Measurements from ENCODE around the gene SLC24A1.
A peak's percentile ranks its signal among the peaks of the same experiment; 100 is the strongest.
"Not testable (repeated sequence)": the region's sequence is repeated elsewhere in the genome, so short reads cannot be mapped to it uniquely, and the experiment has no call there.

SLC24A1 gene

DNA sequence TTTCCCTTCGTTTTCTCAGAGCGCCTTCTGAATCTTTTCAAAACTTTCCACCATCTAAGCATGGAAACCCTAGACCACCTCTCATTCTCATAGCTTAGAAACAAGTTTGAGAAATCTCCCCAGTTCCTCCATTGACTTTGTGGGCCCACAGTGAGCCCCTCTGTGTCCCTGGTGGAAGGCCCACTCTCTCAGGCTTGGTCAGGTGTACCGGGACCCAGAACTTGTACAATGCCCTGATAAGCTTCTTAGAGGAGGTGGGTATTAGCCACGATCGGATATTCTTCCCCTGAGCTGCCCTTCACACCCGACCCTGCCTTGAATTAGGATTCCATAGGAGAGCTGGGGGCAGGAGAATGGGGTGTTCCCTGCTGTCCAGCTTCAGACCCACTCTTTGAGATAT lies at the start of gene SLC24A1:
Gene SLC24A1 (plus strand): TSS at position 301 of the 400 bp plus-strand sequence. CDS start 2,143 bp downstream, outside the sequence.
- no peak for DNase-seq

DNA sequence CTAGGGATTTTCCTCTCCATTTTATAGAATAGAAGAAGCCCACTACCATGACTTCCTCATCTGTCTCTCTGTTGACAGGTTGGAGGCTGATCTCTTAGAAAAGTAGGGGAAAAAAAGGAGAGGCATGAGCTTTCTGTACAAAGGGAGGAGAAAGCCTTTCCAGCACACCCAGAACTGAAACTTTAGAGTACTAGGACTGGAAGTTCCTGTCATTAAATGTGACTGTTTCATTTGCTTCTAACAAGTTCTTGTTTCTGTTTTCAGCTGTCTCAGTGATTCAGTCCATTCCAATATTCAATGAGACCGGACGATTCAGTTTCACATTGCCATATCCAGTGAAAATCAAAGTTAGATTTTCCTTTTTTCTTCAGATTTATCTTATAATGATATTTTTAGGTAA lies 49.8 kb upstream of the SLC24A1 start:
- DNase-seq, result no peak

DNA sequence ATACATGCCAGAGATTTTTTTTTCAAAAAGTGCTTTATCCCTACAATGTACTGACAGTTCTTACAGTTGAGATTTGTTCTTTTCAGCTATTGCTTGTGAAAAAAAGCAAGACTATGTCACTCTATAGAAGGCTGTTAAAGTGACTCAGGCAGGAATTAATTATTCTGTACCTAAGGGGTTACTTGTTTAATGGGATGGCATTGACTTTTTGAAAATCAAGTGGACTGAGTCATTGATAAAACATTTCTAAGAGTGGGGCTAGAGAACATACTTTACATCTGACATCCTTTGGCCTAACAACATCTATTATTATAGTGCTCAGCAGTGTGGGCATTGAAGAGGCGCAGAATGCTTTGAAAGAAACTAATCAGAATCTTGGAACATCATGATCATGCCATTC lies 45.1 kb upstream of the SLC24A1 start:
- DNase-seq, result no peak

DNA sequence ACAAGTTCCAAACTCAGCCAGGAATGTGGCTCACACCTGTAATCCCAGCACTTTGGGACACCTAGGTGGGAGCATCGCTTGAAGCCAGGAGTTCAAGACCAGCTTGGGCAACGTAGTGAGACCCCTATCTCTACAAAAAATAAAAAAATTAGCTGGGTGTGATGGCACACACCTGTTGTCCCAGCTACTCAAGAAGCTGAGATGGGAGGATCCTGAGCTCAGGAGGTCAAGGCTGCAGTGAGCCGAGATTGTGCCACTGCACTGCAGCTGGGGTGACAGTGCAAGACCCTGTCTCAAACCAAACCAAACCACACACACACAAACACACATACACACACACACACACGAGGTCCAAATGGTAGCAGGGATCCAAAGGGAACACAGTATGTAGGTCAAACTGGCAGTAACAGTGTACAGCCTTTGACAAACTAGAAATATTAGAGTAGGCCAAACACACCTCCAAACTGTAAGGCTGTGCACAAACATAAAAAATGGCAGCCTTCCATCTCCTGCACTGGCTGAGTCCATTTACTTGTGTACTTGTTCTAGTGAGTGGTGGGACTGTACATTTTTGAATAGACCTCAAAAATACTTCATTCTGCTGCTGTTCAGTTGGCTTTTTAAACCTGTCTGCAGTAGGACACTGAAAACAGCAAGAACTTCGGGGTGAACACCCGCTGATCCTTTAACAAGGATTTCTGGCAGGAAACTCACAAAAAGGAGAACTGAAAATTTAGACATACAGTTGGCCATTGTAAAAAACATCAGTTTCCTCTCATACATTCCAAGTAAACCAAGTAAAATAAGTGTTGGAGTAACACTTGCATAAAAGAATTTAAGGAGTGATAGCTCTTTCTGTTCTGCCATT lies 44.4 kb upstream of the SLC24A1 start:
- DNase-seq, result no peak

DNA sequence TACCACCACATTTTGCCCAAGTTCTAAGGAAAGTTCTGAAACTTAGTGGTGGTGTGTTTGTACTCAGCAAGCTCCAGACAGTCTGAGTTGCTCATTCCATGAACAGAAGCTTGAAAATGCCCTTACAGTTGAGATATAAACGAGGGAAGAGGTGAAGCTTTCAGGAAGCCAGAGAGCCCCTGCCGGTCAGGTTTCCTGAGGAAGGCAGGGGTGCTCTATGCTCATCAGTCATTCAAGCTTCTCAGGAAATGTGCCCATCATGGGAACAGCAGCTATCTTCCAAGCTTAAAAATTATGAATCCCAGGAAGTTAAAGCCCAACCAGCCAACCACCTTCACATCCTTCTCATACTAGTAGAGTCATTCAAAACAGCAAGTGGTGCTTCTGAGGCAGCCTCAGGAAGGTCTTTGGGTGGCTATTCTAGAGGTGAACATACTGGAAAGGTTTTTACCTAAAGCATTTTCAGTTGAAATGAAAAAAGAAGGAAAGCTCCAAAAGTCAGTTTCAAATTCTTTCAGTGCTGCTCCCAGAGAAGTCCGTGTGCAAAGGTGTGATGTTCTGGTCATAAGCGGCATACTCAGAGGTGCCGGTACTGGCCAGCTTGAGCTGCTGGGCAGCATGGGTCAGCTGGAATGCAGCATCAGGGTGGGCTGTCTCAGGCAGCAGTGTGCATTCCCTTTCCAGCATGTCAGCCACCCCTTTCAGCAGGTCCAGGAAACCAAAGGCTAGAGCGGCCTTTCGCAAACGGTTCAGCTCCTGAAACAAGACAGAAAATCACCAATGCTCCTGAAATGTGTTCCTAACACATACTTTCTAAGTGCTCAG lies 42.6 kb upstream of the SLC24A1 start:
- DNase-seq, result no peak

DNA sequence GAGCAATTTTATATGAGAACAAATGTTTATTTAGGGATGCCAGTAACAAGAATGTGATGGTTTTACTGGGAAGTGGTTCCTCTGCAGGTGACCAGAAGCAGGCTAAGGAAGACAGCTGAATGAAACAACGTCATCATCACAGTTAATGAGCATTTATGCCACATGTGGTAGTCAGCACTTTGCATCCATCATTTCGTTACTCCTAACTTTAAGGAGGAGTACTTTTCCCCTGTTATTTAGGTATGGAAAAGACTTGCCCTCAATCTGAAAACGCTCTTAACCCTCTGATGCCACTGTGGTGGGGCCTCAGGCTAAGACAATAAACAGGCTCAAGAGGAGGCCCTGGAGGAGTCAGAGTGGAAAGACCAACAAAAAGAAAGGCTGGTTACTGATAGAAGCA lies 42.0 kb upstream of the SLC24A1 start:
- DNase-seq, result no peak

DNA sequence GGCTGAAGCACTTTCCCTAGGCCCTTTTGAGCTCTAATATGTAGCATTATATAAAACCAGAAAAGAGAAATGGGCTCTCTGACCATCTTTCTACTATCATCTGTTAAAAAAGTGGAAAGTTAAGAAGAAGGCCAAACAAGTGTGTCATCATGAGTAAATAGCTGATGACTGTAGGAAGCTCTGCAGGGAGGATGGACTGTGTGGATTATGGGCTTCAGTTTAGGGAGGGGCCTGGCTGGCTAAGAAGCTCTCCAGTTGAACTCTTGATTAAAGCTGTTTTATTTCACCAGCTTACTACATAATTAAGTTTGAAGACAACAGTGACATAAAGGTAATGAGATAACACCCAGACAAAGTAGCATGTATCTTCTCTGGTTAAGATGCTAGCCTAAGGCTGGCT lies 41.5 kb upstream of the SLC24A1 start:
- DNase-seq, result no peak

DNA sequence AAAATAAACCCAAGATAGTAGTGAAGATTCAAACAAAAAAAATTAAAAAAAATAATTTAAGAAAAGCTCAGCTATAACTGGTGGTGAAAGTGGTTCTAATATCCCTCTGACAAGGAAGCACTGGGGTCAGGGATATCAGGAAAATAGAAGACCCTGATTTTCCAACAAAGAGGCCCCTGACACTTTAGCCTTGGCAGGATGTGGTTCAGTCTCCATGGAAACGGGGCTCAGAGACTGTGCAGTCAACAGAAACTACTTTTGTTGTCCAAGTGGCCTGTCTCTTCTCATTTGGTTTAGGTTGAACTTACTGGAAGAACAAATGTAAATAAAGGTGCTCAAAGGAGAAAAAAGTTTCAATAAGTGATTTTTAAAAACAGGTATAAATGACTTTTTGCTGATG lies 38.0 kb upstream of the SLC24A1 start:
- DNase-seq, result peak; percentile 26

DNA sequence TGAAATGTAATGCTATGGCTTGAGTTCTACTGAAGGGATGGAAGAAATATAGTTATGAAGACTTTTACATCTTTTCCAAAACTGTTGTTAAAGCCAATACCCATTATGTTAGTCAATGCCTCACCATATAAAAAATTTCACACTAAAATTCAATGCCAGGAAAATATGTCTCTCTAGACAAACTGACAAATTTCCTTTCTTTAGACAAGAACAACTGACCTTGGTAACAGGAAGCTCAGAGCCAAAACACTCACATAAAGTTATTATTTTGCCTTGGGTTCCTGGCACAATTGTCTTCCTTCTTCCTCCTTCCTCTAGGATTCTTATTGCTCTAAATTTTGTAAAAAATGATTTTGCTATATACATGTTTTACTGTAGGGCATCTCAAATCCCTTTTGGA lies 37.5 kb upstream of the SLC24A1 start:
- no peak for DNase-seq

DNA sequence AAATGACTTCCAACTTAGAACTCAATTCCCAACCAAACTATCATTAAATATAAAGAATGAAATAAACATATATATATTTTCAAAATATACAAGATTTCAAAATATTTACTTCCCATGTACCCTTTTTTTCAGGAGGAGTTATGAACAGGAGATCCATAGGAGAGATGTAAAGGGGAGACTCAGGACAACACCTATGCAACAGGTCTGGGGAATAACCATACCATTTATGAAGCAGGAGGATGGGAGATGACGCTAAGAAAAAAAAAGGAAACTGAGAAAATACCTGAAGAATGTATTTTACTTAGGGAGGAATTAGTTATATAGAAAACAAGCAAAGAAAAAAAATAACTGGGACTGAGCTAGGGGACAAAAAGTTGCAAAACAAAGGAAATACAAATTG lies 34.6 kb upstream of the SLC24A1 start:
- DNase-seq, result no peak

DNA sequence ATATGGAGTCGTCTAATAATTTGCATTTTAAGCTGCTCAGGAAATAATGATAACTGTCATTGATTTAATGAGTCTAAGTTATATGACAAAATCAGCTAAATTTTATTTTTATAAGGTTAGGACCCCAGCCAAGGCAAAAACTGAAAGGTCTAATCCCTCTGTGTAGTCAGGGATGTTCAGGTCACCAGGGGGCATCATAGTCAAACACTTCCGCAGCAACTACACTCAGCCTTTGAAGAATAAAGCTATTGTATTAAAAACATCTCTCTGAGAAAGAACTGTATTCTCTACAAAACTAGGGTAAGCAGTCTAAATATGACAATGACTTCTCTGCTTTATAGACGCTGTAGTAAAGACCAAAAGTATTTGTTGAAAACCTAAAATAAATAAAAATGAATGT lies 25.8 kb upstream of the SLC24A1 start:
- DNase-seq, result no peak

DNA sequence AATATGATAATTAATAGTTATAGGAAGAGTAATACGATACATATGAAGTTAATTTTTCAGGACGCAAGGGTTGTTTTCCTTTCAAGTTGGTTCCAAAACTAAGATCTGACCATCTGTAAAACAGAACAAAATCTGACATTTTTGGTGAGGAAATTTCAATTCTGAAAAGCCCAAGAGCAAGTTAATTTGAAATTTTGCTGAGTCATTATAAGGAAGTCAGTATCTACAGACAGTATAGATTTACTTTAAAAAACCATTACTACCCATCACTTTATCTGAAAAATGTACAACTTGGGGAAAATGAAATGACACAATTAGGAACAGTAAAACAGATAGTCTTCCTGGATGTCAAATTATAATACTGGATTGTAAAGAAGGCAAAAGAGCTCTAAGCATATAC lies 23.3 kb upstream of the SLC24A1 start:
- no peak for DNase-seq

DNA sequence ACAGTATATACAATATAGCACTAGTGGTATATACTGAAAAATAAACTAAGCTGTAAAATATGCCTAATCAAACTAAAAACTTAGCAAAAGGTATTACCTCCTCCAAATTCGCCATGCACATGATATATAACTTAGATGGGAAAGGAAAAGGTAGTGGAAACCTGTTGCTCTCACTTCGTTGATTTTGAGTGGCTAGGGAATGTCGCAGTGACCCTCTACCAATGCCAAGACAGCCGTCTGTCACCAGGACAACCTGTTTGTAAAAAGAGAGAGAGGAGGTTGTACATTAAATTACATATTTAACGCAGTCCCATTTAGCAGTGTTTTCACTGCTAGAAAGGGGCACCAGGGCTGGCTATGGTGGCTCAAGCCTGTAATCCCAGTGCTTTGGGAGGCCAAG lies 22.1 kb upstream of the SLC24A1 start:
- no peak for DNase-seq

DNA sequence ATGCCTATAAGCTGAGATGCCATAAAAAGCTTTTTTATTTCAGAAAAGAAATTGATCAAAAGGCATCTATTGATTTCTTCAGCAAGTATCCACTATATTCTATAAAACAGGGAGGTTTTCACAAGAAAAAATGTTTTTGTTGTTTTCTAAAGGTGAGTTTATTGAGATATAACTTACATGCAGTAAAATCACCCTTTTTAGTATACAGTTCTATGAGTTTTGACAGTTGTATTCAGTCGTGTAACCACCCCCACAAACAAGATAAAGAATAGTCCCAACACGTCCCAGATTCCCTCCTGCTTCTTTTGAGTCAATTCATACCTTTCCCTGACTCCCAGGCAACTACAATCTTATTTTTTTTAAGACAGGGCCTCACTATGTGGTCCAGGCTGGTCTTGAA lies 18.6 kb upstream of the SLC24A1 start:
- no peak for DNase-seq

DNA sequence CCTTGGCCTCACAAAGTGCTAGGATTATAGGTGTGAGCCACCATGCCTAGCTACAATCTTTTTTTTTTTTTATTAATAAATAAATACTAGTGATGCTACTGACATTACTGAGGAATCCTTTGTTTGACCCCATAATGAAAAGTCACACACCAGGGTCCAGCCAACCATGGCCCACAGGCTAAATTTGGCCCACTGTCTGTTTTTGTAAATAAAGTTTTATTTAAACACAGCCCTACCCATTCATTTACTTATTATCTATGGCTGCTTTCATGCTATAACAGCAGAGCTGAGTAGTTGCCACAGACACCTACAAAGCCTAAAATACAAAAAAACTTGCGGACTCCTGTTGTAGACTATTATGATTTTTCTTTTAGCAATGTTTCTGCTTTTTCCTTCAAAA lies 18.2 kb upstream of the SLC24A1 start:
- no peak for DNase-seq

DNA sequence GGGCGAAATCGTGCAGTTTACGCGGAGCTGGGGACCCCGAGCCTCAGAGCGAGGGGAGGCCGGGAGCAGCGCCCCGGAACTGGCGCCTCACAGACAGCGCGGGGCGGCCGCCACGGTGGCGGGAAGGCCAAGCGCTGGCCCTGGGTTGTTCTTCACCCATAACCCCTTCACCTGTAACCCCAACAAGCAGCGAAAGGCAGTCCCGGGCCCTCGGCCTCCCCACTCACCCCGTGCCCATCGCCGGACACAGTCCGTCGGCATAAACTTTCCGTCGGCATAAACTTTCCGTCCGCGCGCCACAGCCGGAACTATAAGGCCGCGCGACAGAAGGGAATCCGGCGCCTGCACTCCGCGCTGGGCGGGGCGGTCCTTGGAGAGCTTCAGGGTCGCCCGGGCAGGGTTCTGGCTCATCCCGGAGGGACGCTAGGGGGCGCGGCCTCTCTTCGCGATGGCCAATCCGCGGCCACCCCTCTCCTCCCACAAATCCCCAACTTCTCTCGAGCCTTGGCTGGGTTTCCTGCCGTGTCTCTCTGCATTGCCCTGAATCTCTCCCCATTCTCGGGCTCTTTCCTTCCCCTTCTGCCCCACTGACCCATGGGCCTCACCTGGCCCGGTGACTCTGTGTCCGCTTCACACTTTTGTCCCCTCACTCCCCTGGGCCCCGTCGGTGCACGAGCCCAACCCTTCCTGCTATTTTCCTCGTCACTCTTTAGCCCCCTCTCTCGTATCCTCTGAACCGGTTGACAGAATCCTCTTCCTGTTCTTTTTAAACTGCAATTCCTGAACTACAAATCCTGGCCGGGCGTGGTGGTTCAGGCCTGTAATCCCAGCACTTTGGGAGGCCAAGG lies 10.6 kb upstream of the SLC24A1 start, which contains the start of gene INTS14:
Gene INTS14 (minus strand): TSS at position 261 of the 848 bp plus-strand sequence. CDS start 3,751 bp downstream, outside the sequence.
- DNase-seq, result peak; percentile 97

DNA sequence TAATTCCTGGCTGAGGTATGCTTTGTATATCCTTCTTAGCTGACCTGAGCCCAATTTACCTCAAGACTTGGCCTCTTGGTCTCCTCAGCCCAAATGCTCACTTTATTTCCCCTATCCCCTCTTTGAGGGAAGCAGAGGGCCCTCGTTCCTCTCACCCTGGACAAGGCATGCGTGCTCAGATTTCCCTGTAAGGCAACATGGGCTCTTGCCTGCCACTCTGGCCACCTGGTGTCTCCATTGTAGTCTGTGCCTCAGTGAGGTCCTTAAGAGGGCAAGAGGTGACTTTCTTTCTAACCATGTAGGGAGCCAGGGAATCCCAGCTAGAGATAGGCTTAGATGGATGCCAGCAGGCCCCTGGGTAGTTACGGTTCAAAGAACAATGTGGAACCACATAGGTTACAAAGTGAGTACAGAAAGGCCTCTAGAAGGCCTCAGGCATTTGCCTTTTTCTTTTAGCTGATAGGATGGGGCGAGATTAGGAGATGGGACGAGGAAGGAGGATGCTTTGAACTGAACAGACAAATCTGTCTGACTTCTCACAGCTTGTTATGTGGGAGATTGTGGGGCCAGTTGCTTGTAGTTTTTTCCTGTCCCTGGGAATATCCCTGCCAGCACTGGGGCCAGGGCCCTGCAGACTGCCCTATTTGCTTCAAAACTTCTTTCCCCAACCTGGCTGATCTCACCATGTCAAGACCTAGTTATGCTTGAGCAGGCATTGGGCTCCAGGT lies 9.7 kb upstream of the SLC24A1 start:
- DNase-seq, result no peak

DNA sequence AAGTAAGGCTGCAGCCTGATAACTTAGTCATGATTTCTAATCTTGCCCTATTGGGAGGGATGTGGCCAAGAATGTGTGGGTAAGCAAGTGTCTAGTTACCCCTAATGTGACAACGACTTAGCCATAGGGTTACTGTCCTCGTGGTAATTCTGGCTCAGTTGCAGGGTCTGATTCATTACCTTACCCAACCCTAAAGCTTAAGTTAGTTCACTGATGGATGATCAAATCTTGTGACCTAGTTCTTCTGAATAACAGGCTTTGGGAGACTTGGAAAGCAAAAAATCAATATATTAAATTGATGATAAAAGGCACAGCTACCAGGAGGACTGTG lies 9.2 kb upstream of the SLC24A1 start:
- DNase-seq, result no peak

DNA sequence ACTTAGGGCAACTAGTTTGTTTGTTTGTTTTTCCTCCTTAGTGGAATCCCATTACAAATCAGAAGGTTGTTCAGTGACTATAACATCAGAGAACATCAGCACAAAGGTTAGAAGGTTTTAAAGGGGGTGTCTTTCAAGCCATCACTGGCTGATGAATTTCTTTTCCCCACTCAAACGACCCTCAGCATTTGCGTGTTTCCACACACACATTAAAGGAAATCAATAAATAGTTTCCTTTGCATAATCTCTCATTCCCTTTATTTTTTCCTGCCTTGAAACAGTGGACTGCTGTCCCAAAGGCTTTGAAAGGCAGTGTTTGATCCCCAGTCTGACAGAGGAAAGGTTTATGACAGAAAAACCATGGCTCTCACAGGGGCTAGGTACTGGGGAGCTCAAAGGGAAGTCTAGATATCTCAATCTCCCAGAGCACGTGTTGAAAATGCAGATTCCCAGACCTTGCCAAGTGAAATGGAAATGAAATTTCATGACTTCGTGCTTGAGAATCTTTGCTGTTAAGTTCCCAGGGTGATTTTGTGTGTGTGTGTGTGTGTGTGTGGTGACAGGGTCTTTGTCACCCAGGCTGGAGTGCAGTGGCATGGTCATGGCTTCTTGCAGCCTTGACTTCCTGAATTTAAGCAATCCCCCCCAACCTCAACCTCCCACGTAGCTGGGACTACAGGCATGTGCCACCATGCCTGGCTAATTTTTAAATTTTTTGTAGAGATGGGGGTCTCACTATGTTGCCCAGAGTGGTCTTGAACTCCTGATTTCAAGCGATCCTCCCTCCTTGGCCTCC lies 8.6 kb upstream of the SLC24A1 start:
- no peak for DNase-seq

DNA sequence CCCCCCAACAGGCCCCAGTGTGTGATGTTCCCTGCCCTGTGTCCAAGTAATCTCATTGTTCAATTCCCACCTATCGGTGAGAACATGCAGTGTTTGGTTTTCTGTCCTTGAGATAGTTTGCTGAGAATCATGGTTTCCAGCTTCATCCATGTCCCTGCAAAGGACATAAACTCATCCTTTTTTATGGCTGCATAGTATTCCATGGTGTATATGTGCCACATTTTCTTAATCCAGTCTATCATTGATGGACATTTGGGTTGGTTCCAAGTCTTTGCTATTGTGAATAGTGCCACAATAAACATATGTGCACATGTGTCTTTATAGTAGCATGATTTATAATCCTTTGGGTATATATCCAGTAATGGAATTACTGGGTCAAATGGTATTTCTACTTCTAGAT lies 5.9 kb upstream of the SLC24A1 start:
- DNase-seq, result not testable (repeated sequence)

DNA sequence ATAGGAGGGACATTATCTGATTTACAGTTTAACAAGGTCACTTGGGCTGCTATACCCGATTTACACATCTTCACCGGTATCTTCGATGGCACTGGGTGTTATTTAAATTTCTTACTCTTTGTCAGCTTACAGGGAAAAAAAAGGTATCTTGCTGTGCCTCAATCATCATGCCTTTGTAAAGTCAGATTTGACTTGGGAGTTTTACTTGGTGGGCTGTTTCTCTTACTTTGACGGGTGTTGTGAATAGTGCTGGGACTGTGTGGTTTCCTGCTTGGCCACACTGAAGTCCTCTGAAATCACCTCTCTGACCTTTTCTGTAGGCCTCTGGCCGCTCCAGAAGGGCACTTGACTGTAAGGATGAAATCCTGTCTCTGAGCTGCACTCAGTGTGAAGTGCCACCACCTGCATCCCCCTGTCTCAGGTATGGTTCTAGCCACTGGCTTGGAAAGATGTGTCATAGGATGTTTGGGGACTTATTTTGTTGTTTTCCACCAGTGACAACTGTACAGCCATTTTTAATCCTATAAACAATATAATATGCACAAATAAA lies 3.1 kb upstream of the SLC24A1 start:
- DNase-seq, result no peak
